ENCODE data around the gene FAM3C.

GRCh38 chr7:121397361-121397760 lies 1.3 kb upstream of the FAM3C start:
- TF ChIP-seq CTCF (IDR thresholded peaks at IDR 0.05) (no peak), EP300 (IDR thresholded peaks at IDR 0.05) (no peak), POLR2A (IDR thresholded peaks at IDR 0.05) (no peak)
